Sigmoid colon (tissue), 4 donors: Measurements from ENCODE around the gene MAN2A1.

ENCODE experiments used
- EP300 ChIP-seq, 4 donors: sonication (generic); formaldehyde crosslinking; IDR thresholded peaks; one replicate each; pipeline ENCODE4 v1.6.1; 2017; ENCODE audit warnings: antibody characterized with exemption in 4 of 4
- POLR2A ChIP-seq, 2 donors: fragments of 450-650 bp; IDR thresholded peaks; one replicate each; pipeline ENCODE4 v1.6.1; 2016; ENCODE audit warnings: antibody characterized with exemption in 2 of 2, mild to moderate bottlenecking in 2 of 2, moderate library complexity in 2 of 2
- POLR2AphosphoS5 ChIP-seq, 4 donors: sonication (generic); formaldehyde crosslinking; IDR thresholded peaks; one replicate each; pipeline ENCODE4 v1.6.1; 2017; ENCODE audit warnings: antibody characterized with exemption in 4 of 4
- TF ChIP-seq, protein P1 (sequence below), 4 experiments: fragments of 450-650 bp in 3 of 4; fragments of 200-600 bp in 1 of 4; IDR thresholded peaks; one replicate each; pipeline ENCODE4 v1.5.1; 2016 to 2019; ENCODE audit warnings: antibody characterized with exemption in 4 of 4, mild to moderate bottlenecking in 3 of 4, moderate library complexity in 2 of 4

- TF ChIP-seq, protein P1, sequence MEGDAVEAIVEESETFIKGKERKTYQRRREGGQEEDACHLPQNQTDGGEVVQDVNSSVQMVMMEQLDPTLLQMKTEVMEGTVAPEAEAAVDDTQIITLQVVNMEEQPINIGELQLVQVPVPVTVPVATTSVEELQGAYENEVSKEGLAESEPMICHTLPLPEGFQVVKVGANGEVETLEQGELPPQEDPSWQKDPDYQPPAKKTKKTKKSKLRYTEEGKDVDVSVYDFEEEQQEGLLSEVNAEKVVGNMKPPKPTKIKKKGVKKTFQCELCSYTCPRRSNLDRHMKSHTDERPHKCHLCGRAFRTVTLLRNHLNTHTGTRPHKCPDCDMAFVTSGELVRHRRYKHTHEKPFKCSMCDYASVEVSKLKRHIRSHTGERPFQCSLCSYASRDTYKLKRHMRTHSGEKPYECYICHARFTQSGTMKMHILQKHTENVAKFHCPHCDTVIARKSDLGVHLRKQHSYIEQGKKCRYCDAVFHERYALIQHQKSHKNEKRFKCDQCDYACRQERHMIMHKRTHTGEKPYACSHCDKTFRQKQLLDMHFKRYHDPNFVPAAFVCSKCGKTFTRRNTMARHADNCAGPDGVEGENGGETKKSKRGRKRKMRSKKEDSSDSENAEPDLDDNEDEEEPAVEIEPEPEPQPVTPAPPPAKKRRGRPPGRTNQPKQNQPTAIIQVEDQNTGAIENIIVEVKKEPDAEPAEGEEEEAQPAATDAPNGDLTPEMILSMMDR (IDR thresholded peaks at IDR 0.05) = no peak
- TF ChIP-seq EP300 (IDR thresholded peaks at IDR 0.05) (no peak), POLR2AphosphoS5 (IDR thresholded peaks at IDR 0.05) (peak; percentile 63 to 88 (median 76)), POLR2A (IDR thresholded peaks at IDR 0.05) (peak; percentile 10 to 44)
Measured at GRCh38 chr5:109689740-109690241, at the start of gene MAN2A1.
